Activated T-cell treated with anti-CD3 and anti-CD28 coated beads, Interleukin-2, amount 50 U/mL, for 4 hours (primary cell): ENCODE results near the gene LINGO1. TPM values are rescaled to one million over a fixed set of nuclear protein-coding genes. Genes with fewer than 3 reads are reported as not detected.

Experiments
- ATAC-seq, 2 donors: fragments of 200-7000 bp; cut with Tn5 transposase; one replicate each; pipeline ENCODE4 v1.10.0; 2021
- DNase-seq: peaks from one replicate; pipeline ENCODE4 v3.0.0-alpha.2; 2020
- H3K27me3 Mint-ChIP-seq: one replicate; pipeline ENCODE4 v1.8.0; 2021; ENCODE audit warnings: low read depth, mixed read lengths
- H3K36me3 Mint-ChIP-seq: one replicate; pipeline ENCODE4 v1.8.0; 2022; ENCODE audit warnings: mixed read lengths; ENCODE audit not compliant: insufficient read depth
- H3K4me1 Mint-ChIP-seq: one replicate; pipeline ENCODE4 v1.8.0; 2021; ENCODE audit warnings: low read depth, mixed read lengths
- H3K4me3 Mint-ChIP-seq: one replicate; pipeline ENCODE4 v1.8.0; 2021; ENCODE audit warnings: mild to moderate bottlenecking, moderate library complexity, mixed read lengths
- H3K9me3 Mint-ChIP-seq: one replicate; pipeline ENCODE4 v1.8.0; 2021; ENCODE audit warnings: mixed read lengths
- total RNA-seq, 3 donors: library from RNA; stranded (reverse); gene quantifications; one replicate each; pipeline ENCODE4 v1.2.1, GENCODE V29; 2021

The LINGO1 gene
- total RNA-seq, 3 donors from 2014 or later = not detected

DNA sequence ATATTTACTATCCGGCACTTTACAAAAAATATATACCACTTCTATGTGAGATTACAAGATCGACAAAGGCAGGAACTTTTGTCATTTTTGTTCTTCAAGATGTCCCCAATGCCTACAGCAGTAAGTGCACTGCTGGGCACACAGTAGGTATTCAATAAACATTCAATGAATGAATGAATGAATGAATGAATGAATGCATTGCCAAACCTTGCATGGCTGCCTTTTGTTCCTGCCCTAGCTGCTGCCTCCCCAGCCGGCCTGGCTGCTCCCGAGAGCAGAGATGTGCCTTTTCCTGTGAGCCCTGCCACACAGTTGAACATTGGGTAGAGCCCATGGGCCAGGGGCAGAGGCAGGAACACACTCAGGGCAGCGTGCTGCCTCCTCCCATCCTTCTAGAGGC is 37.5 kb downstream of the LINGO1 start:
- ATAC-seq (no peak), DNase-seq (no peak)
- no peaks in the 10 kb centered on the region for H3K9me3 Mint-ChIP-seq
- H3K4me1 Mint-ChIP-seq = no peaks in the 10 kb centered on the region
- no peak overlapping the region for H3K4me3 Mint-ChIP-seq
- no peaks in the 10 kb centered on the region for H3K36me3 Mint-ChIP-seq
- peaks cover 2% of the 10 kb centered on the region for H3K27me3 Mint-ChIP-seq

- H3K36me3 Mint-ChIP-seq = no peaks in the 10 kb centered on the region
- H3K4me3 Mint-ChIP-seq = no peak overlapping the region
- peaks cover 5% of the 10 kb centered on the region for H3K27me3 Mint-ChIP-seq
- H3K4me1 Mint-ChIP-seq = no peaks in the 10 kb centered on the region
- no peak for ATAC-seq
- no peak for DNase-seq
- no peaks in the 10 kb centered on the region for H3K9me3 Mint-ChIP-seq
Measured at GRCh38 chr15:77592758-77593157, 40.0 kb downstream of the LINGO1 start.

DNA sequence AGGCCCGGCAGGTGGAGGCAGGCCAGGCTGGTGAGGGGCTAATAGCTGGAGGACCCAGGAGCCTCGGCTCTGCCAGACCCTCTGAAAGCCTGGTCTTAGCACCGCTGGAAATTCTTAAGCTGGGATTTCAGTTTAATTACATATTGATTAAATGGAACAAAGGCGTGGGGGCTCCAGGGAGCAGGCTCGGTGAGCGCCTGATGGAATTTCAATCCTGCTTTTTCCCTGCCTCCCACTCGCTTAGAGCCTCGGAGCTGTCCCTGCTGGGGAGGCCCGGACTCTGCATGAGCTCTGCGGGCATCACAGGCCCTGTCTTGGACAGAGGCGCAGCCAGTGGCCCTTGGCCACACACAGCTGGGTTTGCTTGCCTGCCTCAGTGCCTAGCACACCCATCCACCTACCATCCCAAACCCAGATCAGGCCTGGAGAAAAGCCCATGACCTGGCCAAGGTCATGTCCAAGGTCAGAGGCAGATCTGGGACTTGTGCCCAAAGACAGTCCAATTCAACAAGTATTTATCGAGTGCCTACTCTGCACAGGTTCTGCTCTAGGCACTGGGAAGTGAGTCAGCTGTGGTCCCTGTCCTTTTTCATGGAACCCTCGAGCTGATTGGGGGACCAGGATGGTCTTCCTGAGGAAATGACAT is 40.6 kb downstream of the LINGO1 start:
- DNase-seq = no peak
- Mint-ChIP-seq H3K36me3 (no peaks in the 10 kb centered on the region), H3K9me3 (no peaks in the 10 kb centered on the region), H3K4me1 (no peaks in the 10 kb centered on the region), H3K4me3 (no peak overlapping the region), H3K27me3 (peaks cover 5% of the 10 kb centered on the region)
- ATAC-seq = no peak

- Mint-ChIP-seq H3K9me3 (no peaks in the 10 kb centered on the region), H3K27me3 (peaks cover 8% of the 10 kb centered on the region), H3K36me3 (no peaks in the 10 kb centered on the region), H3K4me1 (no peaks in the 10 kb centered on the region), H3K4me3 (no peak overlapping the region)
- DNase-seq (no peak), ATAC-seq (no peak)
Measured at GRCh38 chr15:77589839-77590238, 42.9 kb downstream of the LINGO1 start.

DNA sequence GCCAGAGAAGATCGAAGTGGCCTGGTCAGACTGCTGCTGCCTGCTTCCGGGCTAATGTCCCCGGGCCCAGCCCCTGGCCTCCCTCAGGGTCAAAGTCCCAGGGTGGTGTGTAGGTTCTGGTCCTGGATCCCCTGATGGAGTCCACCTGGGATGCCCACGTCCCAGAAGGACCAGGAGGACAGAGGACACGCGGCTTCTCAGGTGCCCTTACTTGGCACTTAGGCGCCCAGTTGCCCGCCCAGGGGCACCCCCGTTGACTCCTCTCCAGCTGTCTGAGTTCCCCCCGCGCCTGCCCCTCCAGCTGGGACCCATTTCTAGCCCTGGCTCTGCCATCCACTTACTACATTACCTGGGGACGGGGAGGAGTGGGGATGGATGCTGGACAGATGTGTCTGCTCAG is 44.6 kb downstream of the LINGO1 start:
- Mint-ChIP-seq H3K4me3 (no peak overlapping the region), H3K36me3 (no peaks in the 10 kb centered on the region), H3K9me3 (no peaks in the 10 kb centered on the region), H3K4me1 (no peaks in the 10 kb centered on the region), H3K27me3 (peaks cover 10% of the 10 kb centered on the region)
- DNase-seq = no peak
- ATAC-seq = no peak

DNA sequence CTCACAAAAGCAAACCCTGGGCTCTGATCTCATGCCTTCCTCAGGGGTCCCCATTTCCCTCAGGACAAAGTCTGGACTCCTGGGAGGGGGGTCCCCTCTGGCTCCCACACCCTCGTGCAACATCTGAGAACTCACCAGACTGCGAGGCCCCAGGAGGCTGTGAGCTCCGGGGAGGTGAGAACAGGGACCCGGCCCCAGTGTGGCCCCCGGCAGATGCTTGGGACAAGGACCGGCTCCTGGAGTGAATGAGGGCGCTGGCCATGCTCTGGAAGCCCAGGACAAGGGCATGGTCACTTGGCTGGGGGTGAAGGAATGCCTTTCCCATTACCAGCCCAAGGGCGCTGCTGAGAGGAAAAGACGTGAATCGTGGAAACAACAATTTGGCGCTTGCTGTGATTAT is 48.0 kb downstream of the LINGO1 start:
- Mint-ChIP-seq H3K4me1 (no peaks in the 10 kb centered on the region), H3K27me3 (peaks cover 8% of the 10 kb centered on the region), H3K9me3 (no peaks in the 10 kb centered on the region), H3K36me3 (no peaks in the 10 kb centered on the region), H3K4me3 (no peak overlapping the region)
- ATAC-seq = no peak
- DNase-seq = no peak

GRCh38 chr15:77584201-77584600 is 48.5 kb downstream of the LINGO1 start:
- no peak for ATAC-seq
- Mint-ChIP-seq H3K36me3 (no peaks in the 10 kb centered on the region), H3K9me3 (no peaks in the 10 kb centered on the region), H3K4me1 (no peaks in the 10 kb centered on the region), H3K27me3 (peaks cover 8% of the 10 kb centered on the region), H3K4me3 (no peak overlapping the region)
- DNase-seq = no peak

DNA sequence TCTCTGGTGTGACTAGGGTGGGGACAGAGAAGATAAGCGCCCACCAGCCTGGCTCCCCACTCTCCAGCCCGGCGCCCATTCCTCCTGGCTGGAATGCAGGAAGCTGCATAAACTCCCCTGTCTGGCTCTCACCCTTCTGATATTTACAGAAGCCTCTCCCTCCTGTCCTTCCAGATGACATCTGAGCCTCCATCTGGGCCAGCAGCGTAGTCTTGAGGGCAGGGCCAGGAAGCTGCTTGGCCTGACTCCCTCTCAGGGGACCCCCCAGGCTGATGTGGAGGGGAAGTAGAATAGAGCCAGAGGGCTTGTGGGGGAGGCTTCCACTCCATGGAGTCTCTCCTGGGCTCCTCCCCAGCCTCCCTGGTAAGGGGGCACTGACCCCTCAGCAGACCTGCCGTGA is 49.9 kb downstream of the LINGO1 start:
- no peaks in the 10 kb centered on the region for H3K9me3 Mint-ChIP-seq
- DNase-seq = no peak

GRCh38 chr15:77581896-77582569 is 50.7 kb downstream of the LINGO1 start:
- peaks cover 4% of the 10 kb centered on the region for H3K27me3 Mint-ChIP-seq
- no peaks in the 10 kb centered on the region for H3K36me3 Mint-ChIP-seq
- ATAC-seq (no peak), DNase-seq (no peak)
- no peak overlapping the region for H3K4me3 Mint-ChIP-seq
- no peaks in the 10 kb centered on the region for H3K9me3 Mint-ChIP-seq
- H3K4me1 Mint-ChIP-seq = no peaks in the 10 kb centered on the region

More for the DNA sequence above, 49.9 kb downstream of the LINGO1 start:
- ATAC-seq = no peak
- H3K4me1 Mint-ChIP-seq = no peaks in the 10 kb centered on the region
- peaks cover 4% of the 10 kb centered on the region for H3K27me3 Mint-ChIP-seq
- H3K4me3 Mint-ChIP-seq = no peak overlapping the region
- no peaks in the 10 kb centered on the region for H3K36me3 Mint-ChIP-seq

DNA sequence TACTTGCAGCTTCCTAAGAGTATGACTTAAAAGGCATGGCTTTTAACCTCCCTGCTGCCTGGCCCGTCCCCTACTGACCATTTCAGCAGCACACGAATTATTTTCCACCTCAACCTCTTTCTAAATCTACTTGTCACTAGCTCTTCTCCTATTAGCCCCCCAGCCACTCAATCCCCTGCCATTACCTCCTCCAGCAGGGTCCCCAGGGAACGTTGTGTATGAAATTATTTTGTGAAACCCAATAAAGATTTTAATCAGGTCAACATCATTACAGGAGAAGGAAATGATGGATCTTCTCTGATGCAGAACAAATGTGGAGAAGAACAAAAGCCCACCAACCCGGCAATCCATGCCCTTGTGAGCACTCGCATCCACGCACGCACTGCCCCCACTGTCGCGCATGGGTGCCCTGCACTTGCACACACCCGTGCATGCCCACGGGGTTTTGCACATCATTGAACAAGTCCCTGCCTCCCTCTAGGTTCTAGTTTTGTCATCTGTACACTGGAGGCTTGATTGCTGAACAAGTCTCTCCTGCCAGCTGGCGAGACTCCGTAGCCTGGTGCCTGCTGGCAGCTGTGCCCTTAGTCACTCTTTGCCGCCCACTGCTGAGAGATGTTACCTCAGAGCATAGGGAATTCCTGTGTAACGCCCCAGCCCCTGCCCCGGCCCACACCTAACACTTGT is 51.6 kb downstream of the LINGO1 start:
- DNase-seq = no peak
- Mint-ChIP-seq H3K36me3 (no peaks in the 10 kb centered on the region), H3K4me1 (no peaks in the 10 kb centered on the region), H3K9me3 (no peaks in the 10 kb centered on the region), H3K4me3 (no peak overlapping the region), H3K27me3 (peaks cover 4% of the 10 kb centered on the region)
- ATAC-seq = no peak

GRCh38 chr15:77579498-77580188 is 53.1 kb downstream of the LINGO1 start:
- Mint-ChIP-seq H3K27me3 (peaks cover 2% of the 10 kb centered on the region), H3K36me3 (no peaks in the 10 kb centered on the region), H3K4me1 (no peaks in the 10 kb centered on the region), H3K4me3 (no peak overlapping the region), H3K9me3 (no peaks in the 10 kb centered on the region)
- no peak for ATAC-seq
- no peak for DNase-seq

DNA sequence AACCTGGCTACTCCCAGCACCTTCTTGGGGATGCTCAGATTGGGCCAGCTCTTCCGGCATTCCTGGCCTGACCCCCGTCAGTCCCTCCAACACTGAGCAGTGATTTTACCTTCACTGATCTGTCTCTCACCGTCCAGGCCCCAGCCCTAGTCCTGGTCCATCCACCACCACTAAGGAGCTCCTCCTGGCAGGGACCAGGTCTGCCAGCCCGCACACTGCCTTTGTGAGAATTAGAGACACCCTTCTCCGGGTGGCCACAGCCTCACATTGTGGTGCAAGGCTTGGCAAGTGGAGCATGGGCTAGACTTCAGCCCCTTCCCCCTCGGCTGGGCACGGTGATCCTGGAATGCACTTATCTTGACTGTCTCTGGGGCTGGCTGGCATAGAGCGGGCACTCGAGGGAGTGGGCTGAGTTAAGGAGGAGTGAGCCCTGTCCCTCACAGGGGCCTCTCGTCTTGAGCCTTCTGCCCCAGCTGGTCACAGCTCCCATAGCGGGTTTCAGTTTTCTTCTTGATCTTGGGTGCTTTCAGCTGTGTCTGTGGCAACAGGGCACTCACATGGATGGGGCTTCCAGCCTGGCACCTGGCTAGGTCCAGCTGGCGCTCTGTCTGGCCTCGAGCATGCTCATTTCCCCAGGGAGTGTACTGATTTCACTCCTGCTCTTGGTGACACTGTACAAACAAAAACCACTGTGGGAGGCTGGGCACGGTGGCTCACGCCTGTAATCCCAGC is 53.9 kb downstream of the LINGO1 start:
- no peak for ATAC-seq
- Mint-ChIP-seq H3K4me1 (no peaks in the 10 kb centered on the region), H3K4me3 (no peak overlapping the region), H3K36me3 (no peaks in the 10 kb centered on the region), H3K27me3 (peaks cover 1% of the 10 kb centered on the region), H3K9me3 (no peaks in the 10 kb centered on the region)
- no peak for DNase-seq

DNA sequence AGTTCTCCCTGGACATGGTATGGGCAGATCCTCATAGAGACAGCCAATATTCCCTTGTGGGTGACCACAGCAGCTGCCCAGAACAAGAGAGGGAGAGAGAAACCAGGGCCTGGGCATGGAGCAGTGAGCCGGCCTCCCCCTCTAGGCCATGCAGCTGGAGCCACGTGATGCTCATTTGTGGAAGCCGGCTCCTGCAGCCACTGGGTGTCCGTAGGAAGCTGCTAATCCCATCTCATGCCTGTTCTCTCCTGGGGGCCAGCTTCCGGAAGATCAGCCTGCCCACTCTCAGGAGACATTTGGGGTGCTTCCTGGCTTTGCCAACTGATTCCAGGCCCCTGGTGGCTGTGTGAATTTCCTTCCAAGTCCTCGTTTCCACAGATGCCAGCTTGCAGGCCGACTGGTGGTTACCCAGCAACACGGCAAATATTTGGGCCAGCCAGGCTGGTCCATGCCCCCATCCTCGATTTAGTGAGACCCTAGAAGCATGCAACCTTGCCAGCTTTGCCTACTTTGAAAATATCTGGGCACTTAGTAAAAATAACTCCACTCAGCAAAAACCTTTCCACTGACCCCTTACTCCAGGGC is 55.3 kb downstream of the LINGO1 start:
- no peaks in the 10 kb centered on the region for H3K4me1 Mint-ChIP-seq
- H3K4me3 Mint-ChIP-seq = no peak overlapping the region
- no peaks in the 10 kb centered on the region for H3K27me3 Mint-ChIP-seq
- no peaks in the 10 kb centered on the region for H3K36me3 Mint-ChIP-seq
- DNase-seq (no peak), ATAC-seq (no peak)
- no peaks in the 10 kb centered on the region for H3K9me3 Mint-ChIP-seq

- DNase-seq (no peak), ATAC-seq (no peak)
- no peak overlapping the region for H3K4me3 Mint-ChIP-seq
- H3K36me3 Mint-ChIP-seq = no peaks in the 10 kb centered on the region
- H3K9me3 Mint-ChIP-seq = no peaks in the 10 kb centered on the region
- no peaks in the 10 kb centered on the region for H3K27me3 Mint-ChIP-seq
- no peaks in the 10 kb centered on the region for H3K4me1 Mint-ChIP-seq
Measured at GRCh38 chr15:77576538-77576937, 56.2 kb downstream of the LINGO1 start.
